ENCODE measurements around the gene NDUFAF7. TPM values are rescaled to one million over a fixed set of nuclear protein-coding genes. Genes with fewer than 3 reads are reported as not detected.

Gene NDUFAF7
- total and polyA plus RNA-seq, 10 of the 15 experiments (the other 5 are each of a cell fraction or from before 2014, with no cell fraction given): 16.6 to 39.5 (median 24.3) TPM

DNA sequence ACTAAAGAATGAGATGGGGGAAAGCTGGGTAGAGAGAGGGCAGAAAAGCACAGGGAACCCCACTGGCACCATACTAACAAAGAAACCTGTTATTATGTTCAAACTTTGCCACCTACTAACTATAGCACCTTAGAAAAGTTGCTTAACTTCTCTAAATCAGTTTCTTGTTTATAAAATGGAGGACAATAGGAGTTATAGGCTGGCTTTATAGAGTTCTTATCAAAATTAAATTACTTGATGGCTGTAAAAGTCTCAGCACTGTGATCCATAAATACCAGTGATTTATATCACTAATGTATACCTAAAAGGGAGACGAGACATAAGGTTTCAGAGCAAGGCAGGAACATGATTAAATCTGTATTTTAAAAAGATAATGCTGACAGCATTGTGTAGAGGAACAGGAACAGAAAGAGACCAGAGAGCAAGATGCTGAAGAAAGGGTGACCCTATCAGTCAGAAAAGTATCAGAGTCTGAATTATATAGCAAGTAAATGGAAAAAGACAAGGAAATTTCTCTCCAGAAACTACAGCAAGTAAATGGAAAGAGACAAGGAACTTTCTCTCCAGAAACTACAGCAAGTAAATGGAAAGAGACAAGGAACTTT is 64.1 kb downstream of the NDUFAF7 start:
- Histone ChIP-seq H3K79me2 (ENCODE audit: control insufficient read depth, insufficient read depth, low read length) (no peaks in the 10 kb centered on the region), H4K20me1 (ENCODE audit: control insufficient read depth, insufficient read depth) (no peaks in the 10 kb centered on the region), H3K9me3 (replicated peaks; ENCODE audit: control insufficient read depth, insufficient read depth, low read length) (no peaks in the 10 kb centered on the region), H3K4me2 (ENCODE audit: control insufficient read depth, insufficient read depth) (no peak overlapping the region), H3K4me1 (ENCODE audit: control insufficient read depth, insufficient read depth, low read length) (no peaks in the 10 kb centered on the region), H3K4me3 (no peak overlapping the region), H3K27ac (ENCODE audit: control insufficient read depth, insufficient read depth) (no peak overlapping the region), H3K9ac (ENCODE audit: control insufficient read depth, insufficient read depth, low read length) (no peak overlapping the region), H3K27me3 (replicated peaks in 1 of 2; ENCODE audit: control insufficient read depth in 2 of 2, insufficient read depth in 2 of 2, low read length in 1 of 2) (no peaks in the 10 kb centered on the region), H3K36me3 (ENCODE audit: control insufficient read depth in 2 of 2, insufficient read depth in 2 of 2, low read length in 1 of 2) (no peaks in the 10 kb centered on the region; a peak in 1 of 4 replicates), H2AFZ (ENCODE audit: control insufficient read depth, low read depth, low read length) (no peak overlapping the region)
- TF ChIP-seq BRCA1 (IDR thresholded peaks at IDR 0.05; ENCODE audit: low read depth, low read length) (no peak), STAT1 (conservative IDR thresholded peaks at IDR 0.05) (no peak), ZNF207 (IDR thresholded peaks at IDR 0.05; ENCODE audit: borderline replicate concordance) (no peak), SREBF2 (IDR thresholded peaks at IDR 0.05; ENCODE audit: low read length) (no peak), POLR2A (IDR thresholded peaks at IDR 0.05; ENCODE audit: low read depth, low read length) (no peak), ZNF687 (IDR thresholded peaks at IDR 0.05) (no peak), HDGF (IDR thresholded peaks at IDR 0.05) (no peak), ZSCAN29 (IDR thresholded peaks at IDR 0.05) (no peak), SRF (IDR thresholded peaks at IDR 0.05; ENCODE audit: low read depth in 2 of 2, low read length in 2 of 2) (no peak), NRF1 (conservative IDR thresholded peaks at IDR 0.05; ENCODE audit: low read depth, low read length) (no peak), KLF5 (IDR thresholded peaks at IDR 0.05; ENCODE audit: partially characterized antibody) (no peak), YY1 (IDR thresholded peaks at IDR 0.05; ENCODE audit: low read depth, low read length) (no peak), PML (IDR thresholded peaks at IDR 0.05; ENCODE audit: low read length) (no peak), TCF7 (IDR thresholded peaks at IDR 0.05; ENCODE audit: borderline replicate concordance) (no peak), NFXL1 (IDR thresholded peaks at IDR 0.05; ENCODE audit: borderline replicate concordance) (no peak), CTCF (IDR thresholded peaks at IDR 0.05 in 2 of 3, conservative IDR thresholded peaks at IDR 0.05 in 1 of 3; ENCODE audit: control insufficient read depth in 2 of 3, extremely low read depth in 1 of 3, insufficient read depth in 1 of 3, low read depth in 3 of 3, low read length in 3 of 3) (no peak), RFX5 (IDR thresholded peaks at IDR 0.05; ENCODE audit: low read depth, low read length) (no peak), HDAC6 (IDR thresholded peaks at IDR 0.05; ENCODE audit: unreplicated experiment) (no peak), SMAD1 (IDR thresholded peaks at IDR 0.05; ENCODE audit: low read depth, partially characterized antibody) (no peak)
- TF ChIP-seq, protein P1, sequence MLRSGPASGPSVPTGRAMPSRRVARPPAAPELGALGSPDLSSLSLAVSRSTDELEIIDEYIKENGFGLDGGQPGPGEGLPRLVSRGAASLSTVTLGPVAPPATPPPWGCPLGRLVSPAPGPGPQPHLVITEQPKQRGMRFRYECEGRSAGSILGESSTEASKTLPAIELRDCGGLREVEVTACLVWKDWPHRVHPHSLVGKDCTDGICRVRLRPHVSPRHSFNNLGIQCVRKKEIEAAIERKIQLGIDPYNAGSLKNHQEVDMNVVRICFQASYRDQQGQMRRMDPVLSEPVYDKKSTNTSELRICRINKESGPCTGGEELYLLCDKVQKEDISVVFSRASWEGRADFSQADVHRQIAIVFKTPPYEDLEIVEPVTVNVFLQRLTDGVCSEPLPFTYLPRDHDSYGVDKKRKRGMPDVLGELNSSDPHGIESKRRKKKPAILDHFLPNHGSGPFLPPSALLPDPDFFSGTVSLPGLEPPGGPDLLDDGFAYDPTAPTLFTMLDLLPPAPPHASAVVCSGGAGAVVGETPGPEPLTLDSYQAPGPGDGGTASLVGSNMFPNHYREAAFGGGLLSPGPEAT (IDR thresholded peaks at IDR 0.05; ENCODE audit: low read depth): no peak
- ChIA-PET SMC1A (ENCODE audit: uncharacterized antibody, unreplicated experiment) (interaction anchor here (0.6 kb wide), 1 partner anchor 113 kb away, joined by 3 read pairs; no protein-coding TSS in a partner anchor), CTCF (no interaction called here), RAD21 (ENCODE audit: unreplicated experiment) (no interaction called here), POLR2A (no interaction called here)
- FAIRE-seq (no peak), ATAC-seq (no peak), DNase-seq (ENCODE audit: low read depth, low spot score) (no peak)
- in situ Hi-C loops (cut with MboI): no loop called here
- 0% methylated on average over 1 of the region's 1 CpG for WGBS (ENCODE audit: insufficient coverage, insufficient replicate concordance, low lambda C conversion rate, missing lambda C conversion rate)
- no TSS peak for BruUV-seq (replicated peaks)
- intact Hi-C loops (cut with micrococcal nuclease; ENCODE audit: unreplicated experiment): no loop called here
